ENCODE data around the gene CLEC16A.

The CLEC16A gene

DNA sequence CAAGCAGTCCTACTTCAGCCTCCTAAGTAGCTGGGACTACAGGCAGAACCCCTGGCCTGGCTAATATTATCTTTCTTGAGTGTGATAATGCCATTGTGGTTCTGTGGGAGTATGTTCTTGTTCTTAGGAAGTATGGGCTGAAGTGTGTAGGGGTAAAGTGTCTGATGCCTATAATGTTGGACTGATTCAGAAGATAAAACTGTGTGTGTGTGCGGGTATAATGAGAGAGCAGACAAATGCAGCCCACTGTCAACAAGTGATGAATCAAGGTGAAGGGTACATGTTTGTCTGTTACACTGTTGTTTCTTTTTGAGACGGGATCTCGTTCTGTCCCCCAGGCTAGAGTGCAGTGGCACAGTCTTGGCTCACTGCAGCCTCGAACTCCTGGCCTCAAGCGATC is 127.5 kb downstream of the CLEC16A start:
- no peak overlapping the region for H3K4me3 ChIP-seq (ENCODE audit: low read depth, low read length)
- TF ChIP-seq, protein P1, sequence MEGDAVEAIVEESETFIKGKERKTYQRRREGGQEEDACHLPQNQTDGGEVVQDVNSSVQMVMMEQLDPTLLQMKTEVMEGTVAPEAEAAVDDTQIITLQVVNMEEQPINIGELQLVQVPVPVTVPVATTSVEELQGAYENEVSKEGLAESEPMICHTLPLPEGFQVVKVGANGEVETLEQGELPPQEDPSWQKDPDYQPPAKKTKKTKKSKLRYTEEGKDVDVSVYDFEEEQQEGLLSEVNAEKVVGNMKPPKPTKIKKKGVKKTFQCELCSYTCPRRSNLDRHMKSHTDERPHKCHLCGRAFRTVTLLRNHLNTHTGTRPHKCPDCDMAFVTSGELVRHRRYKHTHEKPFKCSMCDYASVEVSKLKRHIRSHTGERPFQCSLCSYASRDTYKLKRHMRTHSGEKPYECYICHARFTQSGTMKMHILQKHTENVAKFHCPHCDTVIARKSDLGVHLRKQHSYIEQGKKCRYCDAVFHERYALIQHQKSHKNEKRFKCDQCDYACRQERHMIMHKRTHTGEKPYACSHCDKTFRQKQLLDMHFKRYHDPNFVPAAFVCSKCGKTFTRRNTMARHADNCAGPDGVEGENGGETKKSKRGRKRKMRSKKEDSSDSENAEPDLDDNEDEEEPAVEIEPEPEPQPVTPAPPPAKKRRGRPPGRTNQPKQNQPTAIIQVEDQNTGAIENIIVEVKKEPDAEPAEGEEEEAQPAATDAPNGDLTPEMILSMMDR (IDR thresholded peaks at IDR 0.05; ENCODE audit: low read depth, low read length, missing control alignments): no peak
- no peak for DNase-seq (ENCODE audit: low read depth)
- in situ Hi-C loops (cut with HindIII; ENCODE audit: low sequenced_read_pairs): loop anchor here (25.0 kb wide), 1 partner anchor 290 kb away; no protein-coding TSS in a partner anchor

DNA sequence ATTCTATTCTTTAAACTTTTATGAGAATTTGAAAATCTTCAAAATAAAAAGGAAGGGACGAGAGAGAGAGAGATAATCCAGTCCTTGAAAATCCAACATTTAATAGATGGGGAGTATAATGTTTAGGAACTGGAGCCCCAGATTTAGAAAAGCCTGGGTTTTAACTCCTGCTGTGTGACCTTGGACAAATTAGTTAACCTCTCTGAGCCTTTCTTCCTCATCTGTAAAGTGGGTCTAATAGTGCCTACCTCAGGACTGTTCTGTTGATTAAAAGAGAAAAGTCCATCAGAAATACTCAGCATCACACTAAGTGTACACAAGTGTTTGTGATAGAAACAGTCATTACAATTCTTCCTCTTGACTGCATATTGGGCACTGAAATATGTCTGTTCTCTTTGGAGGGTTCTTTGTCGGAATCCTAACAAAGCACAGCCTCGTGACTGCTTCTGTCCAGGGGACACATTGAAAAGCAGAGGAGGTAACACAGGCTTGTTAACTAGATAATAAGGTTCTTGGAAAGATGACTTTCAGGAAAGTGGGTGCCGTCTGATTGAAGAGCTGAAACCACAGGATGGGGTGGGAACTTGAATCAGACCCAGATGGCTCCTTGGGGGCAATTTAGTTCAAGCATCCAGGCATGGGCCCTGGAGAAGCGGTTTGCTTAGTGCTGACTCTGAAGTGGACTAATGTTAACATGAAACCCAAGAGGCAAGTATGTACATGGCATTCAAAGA is 128.2 kb downstream of the CLEC16A start:
- in situ Hi-C loops (cut with HindIII; ENCODE audit: low sequenced_read_pairs): loop anchor here (25.0 kb wide), 1 partner anchor 290 kb away; no protein-coding TSS in a partner anchor
- no peak overlapping the region for H3K4me3 ChIP-seq (ENCODE audit: low read depth, low read length)
- no peak for DNase-seq (ENCODE audit: low read depth)
- TF ChIP-seq, protein P1 (IDR thresholded peaks at IDR 0.05; ENCODE audit: low read depth, low read length, missing control alignments): no peak

DNA sequence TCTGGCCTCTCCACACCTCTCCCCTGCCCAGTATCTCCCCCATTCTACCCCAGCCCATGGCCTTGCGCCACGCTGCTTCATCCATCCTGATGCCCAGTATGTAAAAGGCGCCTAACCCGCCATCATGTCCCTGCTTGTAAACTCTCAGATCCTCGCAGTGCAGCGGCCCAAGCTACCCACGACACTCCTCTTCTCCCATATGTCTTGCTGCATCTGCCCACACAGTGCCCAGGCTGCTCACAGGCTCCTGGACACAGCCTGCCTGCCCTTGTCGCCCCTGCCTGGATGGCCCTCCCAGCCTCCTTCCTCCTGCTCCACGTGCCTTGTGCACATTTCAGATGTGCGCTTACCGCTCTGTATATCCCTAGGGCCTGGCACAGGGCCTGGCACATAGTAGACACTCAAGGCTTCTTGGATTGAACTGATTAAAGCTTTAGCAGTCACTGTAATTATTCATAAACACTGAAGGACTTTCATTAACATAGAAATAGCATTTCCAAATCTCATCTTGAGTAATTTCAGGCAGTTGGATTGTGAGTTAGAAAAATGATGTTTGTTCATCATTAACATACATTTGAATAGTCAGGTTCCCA is 129.1 kb downstream of the CLEC16A start:
- TF ChIP-seq, protein P1 (IDR thresholded peaks at IDR 0.05; ENCODE audit: low read depth, low read length, missing control alignments): no peak
- in situ Hi-C loops (cut with HindIII; ENCODE audit: low sequenced_read_pairs): loop anchor here (25.0 kb wide), 1 partner anchor 289 kb away; no protein-coding TSS in a partner anchor
- H3K4me3 ChIP-seq (ENCODE audit: low read depth, low read length): no peak overlapping the region
- no peak for DNase-seq (ENCODE audit: low read depth)

- TF ChIP-seq, protein P1 (IDR thresholded peaks at IDR 0.05; ENCODE audit: low read depth, low read length, missing control alignments): no peak
- no peak for DNase-seq (ENCODE audit: low read depth)
- in situ Hi-C loops (cut with HindIII; ENCODE audit: low sequenced_read_pairs): loop anchor here (25.0 kb wide), 1 partner anchor 288 kb away; no protein-coding TSS in a partner anchor
- no peak overlapping the region for H3K4me3 ChIP-seq (ENCODE audit: low read depth, low read length)
Measured at GRCh38 chr16:11074131-11074530, 129.8 kb downstream of the CLEC16A start.

- no peak overlapping the region for H3K4me3 ChIP-seq (ENCODE audit: low read depth, low read length)
- in situ Hi-C loops (cut with HindIII; ENCODE audit: low sequenced_read_pairs): no loop called here
- TF ChIP-seq, protein P1 (IDR thresholded peaks at IDR 0.05; ENCODE audit: low read depth, low read length, missing control alignments): no peak
- DNase-seq (ENCODE audit: low read depth): no peak
Measured at GRCh38 chr16:11075163-11075562, 130.8 kb downstream of the CLEC16A start.

DNA sequence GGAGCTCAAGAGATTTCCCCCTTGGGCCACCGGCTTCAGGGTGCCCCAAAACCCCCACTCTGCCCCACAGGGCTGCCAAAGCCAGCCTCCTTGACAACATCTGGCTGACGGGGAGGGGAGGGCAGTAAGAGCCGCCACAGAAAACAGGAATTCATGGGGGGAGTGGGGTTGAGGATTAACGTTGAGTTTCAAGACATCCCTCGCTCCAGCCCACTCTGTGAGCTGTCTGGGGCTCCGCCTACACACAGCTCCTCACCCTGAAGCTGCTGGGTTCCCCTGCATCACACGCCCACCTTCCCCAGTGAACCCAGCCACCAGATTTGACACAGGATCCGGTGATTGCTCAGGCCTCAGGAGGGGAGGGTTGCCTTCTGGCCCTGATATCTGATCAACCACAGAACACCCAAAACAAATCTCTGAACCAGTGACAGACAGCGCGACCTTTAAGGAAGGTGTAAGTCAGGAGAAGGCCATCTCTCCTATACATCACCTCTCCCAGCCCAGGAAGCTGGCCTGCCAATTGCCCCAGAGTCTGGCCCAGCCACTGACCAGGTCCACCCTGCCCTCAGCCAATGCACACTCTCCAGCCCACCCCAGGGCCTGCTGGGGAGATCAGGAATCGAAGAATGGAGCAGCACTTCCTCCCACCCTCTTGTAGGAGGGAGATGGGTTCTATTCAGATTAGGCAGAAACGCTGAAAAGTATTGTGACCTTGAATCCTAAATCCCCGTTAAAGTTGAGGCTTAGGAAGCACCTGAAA is 132.1 kb downstream of the CLEC16A start:
- H3K4me3 ChIP-seq (ENCODE audit: low read depth, low read length): no peak overlapping the region
- in situ Hi-C loops (cut with HindIII; ENCODE audit: low sequenced_read_pairs): no loop called here
- DNase-seq (ENCODE audit: low read depth): no peak
- TF ChIP-seq, protein P1 (IDR thresholded peaks at IDR 0.05; ENCODE audit: low read depth, low read length, missing control alignments): no peak

Measured in astrocyte of the cerebellum (primary cell).